H1 (cell line): ENCODE data around the gene POU3F2. TPM values are rescaled to one million over a fixed set of nuclear protein-coding genes. Genes with fewer than 3 reads are reported as not detected.
A peak's percentile ranks its signal among the peaks of the same experiment; 100 is the strongest.

ENCODE experiments used
- CTCF ChIA-PET: fragments of 300-600 bp; sonication (Branson Sonifier 250); formaldehyde crosslinking; loops from one replicate; lab custom pipeline; 2021; ENCODE audit not compliant: partially characterized antibody; lab: Charles Lee
- POLR2A ChIA-PET: fragments of 300-600 bp; sonication (Branson Sonifier 250); formaldehyde crosslinking; loops from one replicate; lab custom pipeline; 2021; ENCODE audit warnings: inconsistent platforms; ENCODE audit not compliant: partially characterized antibody; lab: Charles Lee
- DNase-seq, 2 experiments: peaks; one replicate each; pipeline versions ENCODE4 v3.0.0 to v3.0.0-alpha.2; 2010 to 2022; ENCODE audit warnings: low spot score in 2 of 2, low read depth in 1 of 2, mixed read lengths in 1 of 2
- FAIRE-seq: peaks from 2 replicates; lab custom pipeline; 2011; peaks lifted over from hg19 to GRCh38; lab: Jason Lieb, UNC
- H2AFZ ChIP-seq: 2 replicates; pipeline ENCODE4 v1.8.1; 2012; ENCODE audit warnings: low read length, inconsistent platforms
- H2AK5ac ChIP-seq: 2 replicates; pipeline ENCODE4 v1.6.1; 2013; ENCODE audit warnings: low read depth, low read length
- H2BK120ac ChIP-seq: replicated peaks from 2 replicates; pipeline ENCODE3; 2013; ENCODE audit warnings: low read depth, low read length, inconsistent platforms
- H2BK12ac ChIP-seq: 2 replicates; pipeline ENCODE4 v1.6.1; 2013; ENCODE audit warnings: low read depth, low read length
- H2BK15ac ChIP-seq: 2 replicates; pipeline ENCODE4 v1.6.1; 2013; ENCODE audit warnings: low read length
- H2BK20ac ChIP-seq: 2 replicates; pipeline ENCODE4 v1.6.1; 2013; ENCODE audit warnings: low read length
- H2BK5ac ChIP-seq: 2 replicates; pipeline ENCODE4 v1.6.1; 2013; ENCODE audit warnings: low read depth, low read length
- H3K14ac ChIP-seq: 2 replicates; pipeline ENCODE4 v1.6.1; 2013; ENCODE audit warnings: inconsistent platforms; ENCODE audit not compliant: insufficient read length
- H3K18ac ChIP-seq: 2 replicates; pipeline ENCODE4 v1.6.1; 2013; ENCODE audit warnings: low read length; ENCODE audit errors: extremely low read depth
- H3K23ac ChIP-seq: 2 replicates; pipeline ENCODE4 v1.6.1; 2013; ENCODE audit warnings: inconsistent platforms; ENCODE audit not compliant: insufficient read length
- H3K23me2 ChIP-seq: 2 replicates; pipeline ENCODE4 v1.6.1; 2013; ENCODE audit warnings: low read depth, low read length
- H3K27ac ChIP-seq: 2 replicates; pipeline ENCODE4 v1.6.1; 2011; ENCODE audit warnings: low read depth, low read length, inconsistent platforms
- H3K27me3 ChIP-seq, 4 experiments: replicated peaks in 1 of 4; 1 replicate in 1 of 4; 2 replicates in 3 of 4; pipeline versions ENCODE4 v1.6.1 to v1.8.1; 2011 to 2013; ENCODE audit warnings: low read length in 3 of 4, mild to moderate bottlenecking in 3 of 4, inconsistent platforms in 2 of 4, mixed read lengths in 2 of 4, moderate library complexity in 1 of 4; ENCODE audit not compliant: control insufficient read depth in 3 of 4, insufficient read depth in 3 of 4; ENCODE audit errors: extremely low read depth in 1 of 4
- H3K36me3 ChIP-seq, 4 experiments: 2 replicates each; pipeline versions ENCODE4 v1.6.1 to v1.8.1; 2011 to 2013; ENCODE audit warnings: mild to moderate bottlenecking in 4 of 4, low read length in 3 of 4, moderate library complexity in 2 of 4, control low read depth in 1 of 4, inconsistent platforms in 1 of 4; ENCODE audit not compliant: insufficient read depth in 4 of 4, control insufficient read depth in 2 of 4
- H3K4ac ChIP-seq: replicated peaks from 2 replicates; pipeline ENCODE3; 2013; ENCODE audit warnings: low read length, low read depth, mixed read lengths, inconsistent platforms; ENCODE audit not compliant: insufficient read length
- H3K4me1 ChIP-seq, 4 experiments: replicated peaks in 1 of 4; 1 replicate in 1 of 4; 2 replicates in 3 of 4; pipeline versions ENCODE4 v1.6.1 to v1.8.1; 2011 to 2013; ENCODE audit warnings: low read length in 3 of 4, inconsistent platforms in 2 of 4, mixed read lengths in 1 of 4; ENCODE audit not compliant: insufficient read depth in 4 of 4, control insufficient read depth in 3 of 4
- H3K4me2 ChIP-seq, 2 experiments: 2 replicates each; pipeline versions ENCODE4 v1.6.1 to v1.8.1; 2011 to 2013; ENCODE audit warnings: low read depth in 2 of 2, low read length in 2 of 2, control low read depth in 1 of 2, inconsistent platforms in 1 of 2, mild to moderate bottlenecking in 1 of 2; ENCODE audit not compliant: insufficient read depth in 1 of 2
- H3K4me3 ChIP-seq, 4 experiments: fragments of 200-600, 300-600 bp in 1 of 4; sonication (generic), shearing (Covaris generic), sonication (Bioruptor Twin) in 1 of 4; 2 replicates each; pipeline versions ENCODE4 v1.5.1 to v1.8.1; 2011 to 2016; ENCODE audit warnings: low read length in 4 of 4, low read depth in 3 of 4, control low read depth in 2 of 4, inconsistent platforms in 2 of 4, mild to moderate bottlenecking in 2 of 4, mixed read lengths in 1 of 4, moderate library complexity in 1 of 4; ENCODE audit not compliant: insufficient read depth in 2 of 4; ENCODE audit errors: extremely low read depth in 1 of 4
- H3K56ac ChIP-seq: replicated peaks from 2 replicates; pipeline ENCODE3; 2013; ENCODE audit warnings: low read depth, mild to moderate bottlenecking, mixed read lengths, low read length, inconsistent platforms; ENCODE audit not compliant: insufficient read length
- H3K79me1 ChIP-seq: 2 replicates; pipeline ENCODE4 v1.6.1; 2013; ENCODE audit warnings: low read depth, low read length, control low read depth
- H3K79me2 ChIP-seq, 2 experiments: 2 replicates each; pipeline versions ENCODE4 v1.6.1 to v1.8.1; 2012 to 2013; ENCODE audit warnings: low read length in 2 of 2, mild to moderate bottlenecking in 2 of 2, inconsistent platforms in 1 of 2; ENCODE audit not compliant: insufficient read depth in 2 of 2, control insufficient read depth in 1 of 2
- H3K9ac ChIP-seq, 4 experiments: replicated peaks in 1 of 4; 1 replicate in 1 of 4; 2 replicates in 3 of 4; pipeline versions ENCODE4 v1.6.1 to v1.8.1; 2011 to 2013; ENCODE audit warnings: low read depth in 3 of 4, low read length in 3 of 4, control low read depth in 2 of 4, mild to moderate bottlenecking in 2 of 4, moderate library complexity in 2 of 4, inconsistent platforms in 1 of 4; ENCODE audit errors: extremely low read depth in 1 of 4
- H3K9me3 ChIP-seq, 2 experiments: 2 replicates each; pipeline versions ENCODE4 v1.6.1 to v1.8.1; 2012 to 2013; ENCODE audit warnings: mild to moderate bottlenecking in 2 of 2, moderate library complexity in 2 of 2, control low read depth in 1 of 2, inconsistent platforms in 1 of 2, low read depth in 1 of 2, low read length in 1 of 2, mixed read lengths in 1 of 2; ENCODE audit not compliant: insufficient read depth in 2 of 2
- H4K20me1 ChIP-seq, 2 experiments: replicated peaks in 1 of 2; 2 replicates each; pipeline versions ENCODE3 to v1.8.1; 2011 to 2013; ENCODE audit warnings: inconsistent platforms in 2 of 2, low read length in 2 of 2, mild to moderate bottlenecking in 1 of 2; ENCODE audit not compliant: insufficient read depth in 2 of 2, control insufficient read depth in 1 of 2
- H4K5ac ChIP-seq: 2 replicates; pipeline ENCODE4 v1.6.1; 2013; ENCODE audit warnings: low read length, low read depth, mixed read lengths, inconsistent platforms; ENCODE audit not compliant: insufficient read length
- H4K8ac ChIP-seq: 2 replicates; pipeline ENCODE4 v1.8.0; 2013; ENCODE audit warnings: mild to moderate bottlenecking, moderate library complexity, low read length, inconsistent platforms; ENCODE audit not compliant: insufficient read depth; ENCODE audit errors: extremely low read depth
- H4K91ac ChIP-seq: replicated peaks from 2 replicates; pipeline ENCODE3; 2013; ENCODE audit warnings: low read length, mixed read lengths, inconsistent platforms; ENCODE audit not compliant: insufficient read length
- GABPA ChIP-seq: IDR thresholded peaks from 2 replicates; pipeline ENCODE4 v1.6.1; 2011; ENCODE audit warnings: mild to moderate bottlenecking, low read length, moderate library complexity, borderline replicate concordance; ENCODE audit not compliant: insufficient read depth
- KDM4A ChIP-seq: IDR thresholded peaks from one replicate; pipeline ENCODE4 v1.7.1; 2012; ENCODE audit warnings: low read depth, mild to moderate bottlenecking, moderate library complexity, low read length, inconsistent platforms; ENCODE audit not compliant: severe bottlenecking
- MAX ChIP-seq: IDR thresholded peaks from 2 replicates; pipeline ENCODE4 v1.6.1; 2012; ENCODE audit warnings: inconsistent platforms
- whole genome bisulfite sequencing, 2 experiments: shearing (Covaris generic) in 1 of 2; methylation state at CpG; one replicate each; pipeline versions ENCODE4 v1.1.6 to v1.1.7; 2013 to 2015; ENCODE audit warnings: low lambda C conversion rate in 2 of 2, mixed read lengths in 2 of 2, inconsistent platforms in 1 of 2, low coverage in 1 of 2, missing lambda C conversion rate in 1 of 2; ENCODE audit not compliant: insufficient replicate concordance in 2 of 2, insufficient coverage in 1 of 2, insufficient read length in 1 of 2; ENCODE audit errors: extremely low coverage in 1 of 2, missing lambda C conversion rate in 1 of 2; 5-methylcytosine and 5-hydroxymethylcytosine counted together
- polyA plus RNA-seq, 7 experiments: library from polyadenylated mRNA; depleted of rRNA in 3 of 7; stranded (reverse) in 5 of 7; unstranded in 2 of 7; fragments of >200 nt in 5 of 7; fragments of 200-250 nt in 2 of 7; gene quantifications; 1 replicate in 5 of 7; 2 replicates in 1 of 7; 4 replicates in 1 of 7; pipeline versions ENCODE4 v1.2.1 to v1.2.3, GENCODE V29; 2011 to 2013; ENCODE audit warnings: missing spikeins in 2 of 7, mixed read lengths in 2 of 7
- total RNA-seq: library from RNA; stranded (reverse); fragmentation: NEBNext Ultra II Directional; extraction: Animal tissue kit (Norgen Biotek cat#: 25700); gene quantifications from 2 replicates; pipeline ENCODE4 v1.2.1, GENCODE V29; 2021

POU3F2 gene
- total and polyA plus RNA-seq, 2 of the 8 experiments (the other 6 are each of a cell fraction or from before 2014, with no cell fraction given): 0.09 to 0.35 TPM

DNA sequence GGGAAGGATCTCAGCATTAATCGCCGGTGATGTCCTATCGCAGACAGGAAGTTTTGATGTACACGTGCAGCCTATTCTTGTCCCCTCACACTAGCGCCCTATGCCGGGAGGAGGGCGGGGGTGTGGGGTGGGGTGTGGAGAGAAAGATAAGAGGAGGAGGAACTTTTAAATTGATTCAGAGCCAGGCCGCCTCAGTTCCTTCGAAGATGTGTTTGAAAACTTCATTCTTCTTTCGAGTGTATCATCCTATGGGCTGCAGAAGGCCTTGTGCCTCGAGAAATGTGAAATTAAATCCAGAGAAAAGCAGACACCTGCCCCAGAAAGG is 2.5 kb upstream of the POU3F2 start:
- Histone ChIP-seq H2BK20ac (no peak overlapping the region; the same call in 1 of the 2 replicates), H3K23me2 (peaks cover 23% of the 10 kb centered on the region), H2AK5ac (no peak overlapping the region), H3K27me3 (peaks cover 74 to 91% (median 84%) of the 10 kb centered on the region in 4 experiments), H3K14ac (no peak overlapping the region), H3K4me3 (peak overlapping the region; percentile 5 to 63 (median 20); a peak in 5 of 8 replicates), H2BK15ac (no peak overlapping the region), H3K4me1 (peaks cover 0 to 38% (median 24%) of the 10 kb centered on the region in 4 experiments; a peak in 6 of 7 replicates), H4K91ac (no peak overlapping the region), H4K8ac (no peak overlapping the region), H3K4ac (no peak overlapping the region), H2BK12ac (no peak overlapping the region), H3K9me3 (no peaks in the 10 kb centered on the region), H2BK5ac (no peak overlapping the region), H4K5ac (no peak overlapping the region), H3K36me3 (no peaks in the 10 kb centered on the region; a peak in 1 of 8 replicates), H3K79me1 (no peaks in the 10 kb centered on the region), H4K20me1 (peaks cover 5 to 8% of the 10 kb centered on the region in 2 experiments), H3K23ac (no peak overlapping the region), H2BK120ac (no peak overlapping the region), H3K79me2 (no peaks in the 10 kb centered on the region), H3K18ac (no peak overlapping the region), H3K4me2 (peak overlapping the region; percentile 84 to 95), H3K27ac (no peak overlapping the region), H2AFZ (no peak overlapping the region), H3K9ac (no peak overlapping the region), H3K56ac (no peak overlapping the region)
- 7% methylated on average over 11 of the region's 11 CpGs; no CpG with 5 or more reads in 1 of the 2 experiments for WGBS, 2 experiments
- DNase-seq (no peak), FAIRE-seq (no peak)
- TF ChIP-seq KDM4A (peak; percentile 7), MAX (0 out of 2 replicates have a peak, but pooled peaks have one; percentile 3), GABPA (no peak)
- POLR2A ChIA-PET: interaction anchor here (1.0 to 2.8 kb wide), 2 partner anchors 11 to 43 kb away, joined by 3 to 12 read pairs; no protein-coding TSS in a partner anchor
- CTCF ChIA-PET: interaction anchor here (1.7 to 10.0 kb wide), 2 partner anchors 10 to 13 kb away, joined by 5 to 79 read pairs; no protein-coding TSS in a partner anchor
